Measurements from ENCODE around the gene DNAJA2.

GRCh38 chr16:46972429-46973206 is 856 bp downstream of the DNAJA2 start:
- TF ChIP-seq CTCF (conservative IDR thresholded peaks at IDR 0.05; ENCODE audit: low read length) (no peak), EZH2phosphoT487 (IDR thresholded peaks at IDR 0.05; ENCODE audit: borderline replicate concordance, low read depth, low read length) (no peak)
